Pancreas (tissue), 10 donors: Measurements from ENCODE around the gene USP43. TPM values are rescaled to one million over a fixed set of nuclear protein-coding genes. Genes with fewer than 3 reads are reported as not detected.

ENCODE experiments used
- ATAC-seq, 4 donors: fragments of 200-7000 bp; cut with Tn5 transposase; one replicate each; pipeline versions ENCODE4 v1.8.0 to v1.9.1; 2020; ENCODE audit warnings: mild to moderate bottlenecking in 4 of 4, moderate library complexity in 4 of 4
- DNase-seq, 6 donors: peaks; one replicate each; pipeline ENCODE4 v3.0.0-alpha.2; 2020
- FAIRE-seq: peaks from 2 replicates; lab custom pipeline; 2012; peaks lifted over from hg19 to GRCh38; lab: Jason Lieb, UNC
- H3K27ac ChIP-seq, 4 donors: fragments of 200-600 bp; sonication (generic); 1 replicate in 3 of 4; 2 replicates in 1 of 4; pipeline versions ENCODE4 v1.5.0 to v1.8.0; 2020
- H3K27me3 ChIP-seq, 4 donors: fragments of 200-600 bp; one replicate each; pipeline ENCODE4 v1.8.0; 2021
- H3K36me3 ChIP-seq, 3 donors: fragments of 200-600 bp; sonication (generic) in 1 of 3; one replicate each; pipeline versions ENCODE4 v1.5.0 to v1.8.0; 2020 to 2021
- H3K4me1 ChIP-seq, 3 donors: fragments of 200-600 bp; one replicate each; pipeline ENCODE4 v1.8.0; 2021
- H3K4me3 ChIP-seq, 4 donors: fragments of 200-600 bp; sonication (generic) in 2 of 4; one replicate each; pipeline versions ENCODE4 v1.5.0 to v1.8.0; 2020 to 2021
- H3K9me3 ChIP-seq, 4 donors: fragments of 200-600 bp; one replicate each; pipeline ENCODE4 v1.8.0; 2021
- WGBS, 2 donors: extraction: QIAGEN DNeasy Blood & Tissue Kit; methylation state at CpG; one replicate each; pipeline ENCODE4 v1.1.7; 2013; 5-methylcytosine and 5-hydroxymethylcytosine counted together
- intact Hi-C, 3 donors: fragments of 100-400 bp; cut with DNase I; formaldehyde crosslinking; loops; one replicate each; pipeline versions ENCODE4 v1.11.1 to v1.14.2; 2022
- polyA plus RNA-seq, 2 donors: library from polyadenylated mRNA; stranded (reverse); fragments of 200-250 nt; gene quantifications; one replicate each; pipeline ENCODE4 v1.2.3, GENCODE V29; 2013
- total RNA-seq, 6 donors: library from RNA; stranded (reverse); fragmentation: NEBNext Ultra II Directional in 4 of 6; extraction: Animal tissue kit (Norgen Biotek cat#: 25700) in 4 of 6; gene quantifications; one replicate each; pipeline versions ENCODE4 v1.2.1 to v1.2.4, GENCODE V29; 2021 to 2023
- TF ChIP-seq, protein P1 (sequence below), 4 donors: fragments of 200-600 bp; sonication (generic) in 3 of 4; IDR thresholded peaks; one replicate each; pipeline versions ENCODE4 v1.5.0 to v1.8.0; 2021; ENCODE audit warnings: antibody characterized with exemption in 4 of 4
- donor health status: healthy with polysubstance abuse.
- donor health status: DM: no; HTN: no; CAD: no; lungs with moderate emphysema.
- donor health status: DM: no; HTN: no; CAD: no.
- donor health status: control.
- donor health status: control.
- donor health status: Bipolar disorder and iron deficiency.
- donor health status: DM: yes; HTN: yes; CAD: no.
- donor health status: DM: no; HTN: no; CAD: no.
- donor health status: DM: no; HTN: no; CAD: no.
- donor health status: DM: yes; HTN: yes; CAD: no.

USP43 gene
- total and polyA plus RNA-seq, 8 donors: 2.6 to 5.7 (median 4.3) TPM

- no peak overlapping the region for H3K27ac ChIP-seq
- H3K4me1 ChIP-seq: no peaks in the 10 kb centered on the region
- intact Hi-C loops: no loop called here
- no peak for FAIRE-seq
- WGBS, 2 donors: 92 to 94% methylated on average over 6 of the region's 6 CpGs
- H3K36me3 ChIP-seq: peaks cover 0 to 12% (median 0%) of the 10 kb centered on the region in 3 donors
- TF ChIP-seq, protein P1, sequence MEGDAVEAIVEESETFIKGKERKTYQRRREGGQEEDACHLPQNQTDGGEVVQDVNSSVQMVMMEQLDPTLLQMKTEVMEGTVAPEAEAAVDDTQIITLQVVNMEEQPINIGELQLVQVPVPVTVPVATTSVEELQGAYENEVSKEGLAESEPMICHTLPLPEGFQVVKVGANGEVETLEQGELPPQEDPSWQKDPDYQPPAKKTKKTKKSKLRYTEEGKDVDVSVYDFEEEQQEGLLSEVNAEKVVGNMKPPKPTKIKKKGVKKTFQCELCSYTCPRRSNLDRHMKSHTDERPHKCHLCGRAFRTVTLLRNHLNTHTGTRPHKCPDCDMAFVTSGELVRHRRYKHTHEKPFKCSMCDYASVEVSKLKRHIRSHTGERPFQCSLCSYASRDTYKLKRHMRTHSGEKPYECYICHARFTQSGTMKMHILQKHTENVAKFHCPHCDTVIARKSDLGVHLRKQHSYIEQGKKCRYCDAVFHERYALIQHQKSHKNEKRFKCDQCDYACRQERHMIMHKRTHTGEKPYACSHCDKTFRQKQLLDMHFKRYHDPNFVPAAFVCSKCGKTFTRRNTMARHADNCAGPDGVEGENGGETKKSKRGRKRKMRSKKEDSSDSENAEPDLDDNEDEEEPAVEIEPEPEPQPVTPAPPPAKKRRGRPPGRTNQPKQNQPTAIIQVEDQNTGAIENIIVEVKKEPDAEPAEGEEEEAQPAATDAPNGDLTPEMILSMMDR (IDR thresholded peaks at IDR 0.05): no peak
- no peak for DNase-seq
- ATAC-seq: no peak
- H3K27me3 ChIP-seq: no peaks in the 10 kb centered on the region
- no peak overlapping the region for H3K4me3 ChIP-seq
- no peaks in the 10 kb centered on the region for H3K9me3 ChIP-seq
These were observed 69.5 kb downstream of the USP43 start for GRCh38 chr17:9714801-9715200.

- 94% methylated on average over 1 of the region's 1 CpG for WGBS, 2 donors
- intact Hi-C loops: no loop called here
- TF ChIP-seq, protein P1 (IDR thresholded peaks at IDR 0.05): no peak
- no peak overlapping the region for H3K27ac ChIP-seq
- no peaks in the 10 kb centered on the region for H3K4me1 ChIP-seq
- H3K4me3 ChIP-seq: no peak overlapping the region
- ATAC-seq (no peak), DNase-seq (no peak), FAIRE-seq (no peak)
- H3K36me3 ChIP-seq: peaks cover 0 to 11% (median 0%) of the 10 kb centered on the region in 3 donors
- H3K9me3 ChIP-seq: no peaks in the 10 kb centered on the region
- no peaks in the 10 kb centered on the region for H3K27me3 ChIP-seq
These were observed 70.2 kb downstream of the USP43 start for GRCh38 chr17:9715503-9716016.

DNA sequence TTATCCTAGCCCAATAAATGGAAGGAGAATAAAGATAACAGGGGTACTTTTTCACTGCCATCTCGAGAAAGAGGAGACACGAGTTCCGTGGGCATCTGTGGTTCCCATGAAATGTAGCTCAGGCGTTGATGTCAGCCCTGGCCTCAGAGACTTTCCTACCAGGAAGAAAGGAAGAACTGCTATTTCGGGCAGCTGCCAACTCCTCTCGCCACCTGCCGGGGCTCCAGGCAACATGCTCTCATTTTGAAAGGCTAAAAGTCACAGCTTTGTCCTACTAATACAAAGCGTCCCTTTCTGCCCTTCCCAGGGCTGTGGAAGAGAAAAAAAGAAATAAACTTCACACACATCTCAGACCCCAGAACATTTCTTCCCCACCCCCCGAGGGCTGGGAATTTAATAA lies 80.3 kb downstream of the USP43 start:
- TF ChIP-seq, protein P1 (IDR thresholded peaks at IDR 0.05): no peak
- Histone ChIP-seq H3K4me1 (no peaks in the 10 kb centered on the region), H3K36me3 (no peaks in the 10 kb centered on the region), H3K27me3 (no peaks in the 10 kb centered on the region), H3K27ac (no peak overlapping the region), H3K4me3 (no peak overlapping the region), H3K9me3 (no peaks in the 10 kb centered on the region)
- FAIRE-seq: no peak
- intact Hi-C loops: no loop called here
- ATAC-seq: no peak
- DNase-seq: no peak
- 78 to 89% methylated on average over 9 of the region's 9 CpGs for WGBS, 2 donors

- 76 to 83% methylated on average over 6 of the region's 6 CpGs for WGBS, 2 donors
- no peak overlapping the region for H3K4me3 ChIP-seq
- no peak overlapping the region for H3K27ac ChIP-seq
- H3K36me3 ChIP-seq: no peaks in the 10 kb centered on the region
- DNase-seq (no peak), ATAC-seq (no peak), FAIRE-seq (no peak)
- no peaks in the 10 kb centered on the region for H3K9me3 ChIP-seq
- H3K4me1 ChIP-seq: no peaks in the 10 kb centered on the region
- TF ChIP-seq, protein P1 (IDR thresholded peaks at IDR 0.05): no peak
- intact Hi-C loops: no loop called here
- H3K27me3 ChIP-seq: no peaks in the 10 kb centered on the region
These were observed 81.0 kb downstream of the USP43 start for GRCh38 chr17:9726291-9726690.

GRCh38 chr17:9728005-9728404 lies 82.7 kb downstream of the USP43 start:
- H3K4me1 ChIP-seq: no peaks in the 10 kb centered on the region
- H3K9me3 ChIP-seq: no peaks in the 10 kb centered on the region
- H3K36me3 ChIP-seq: no peaks in the 10 kb centered on the region
- FAIRE-seq (no peak), DNase-seq (peak in 1 of 6 donors; percentile 53), ATAC-seq (no peak)
- TF ChIP-seq, protein P1 (IDR thresholded peaks at IDR 0.05): no peak
- intact Hi-C loops: no loop called here
- no peak overlapping the region for H3K4me3 ChIP-seq
- WGBS, 2 donors: 91 to 96% methylated on average over 18 of the region's 18 CpGs
- no peak overlapping the region for H3K27ac ChIP-seq
- H3K27me3 ChIP-seq: no peaks in the 10 kb centered on the region
